Tibial nerve (tissue), 4 donors: ENCODE measurements around the gene APBA1. TPM values are rescaled to one million over a fixed set of nuclear protein-coding genes. Genes with fewer than 3 reads are reported as not detected.

Experiments
- DNase-seq, 2 donors: peaks; one replicate each; pipeline ENCODE4 v3.0.0-alpha.2; 2019; ENCODE audit warnings: low spot score in 2 of 2
- H3K27ac ChIP-seq, 4 donors: fragments of 200-600 bp; sonication (generic) in 3 of 4; one replicate each; pipeline ENCODE4 v1.5.1; 2017 to 2019; ENCODE audit warnings: mild to moderate bottlenecking in 1 of 4
- H3K27me3 ChIP-seq, 2 donors: fragments of 200-600 bp; sonication (generic) in 1 of 2; one replicate each; pipeline versions ENCODE4 v1.5.1 to v1.6.0; 2017 to 2019
- H3K36me3 ChIP-seq, 3 donors: fragments of 200-600 bp; sonication (generic); one replicate each; pipeline ENCODE4 v1.5.1; 2018 to 2019
- H3K4me1 ChIP-seq, 4 donors: fragments of 200-600 bp; sonication (generic) in 3 of 4; one replicate each; pipeline ENCODE4 v1.5.1; 2017 to 2019
- H3K4me3 ChIP-seq, 4 donors: fragments of 200-600 bp; sonication (generic) in 3 of 4; one replicate each; pipeline ENCODE4 v1.5.1; 2017 to 2019; ENCODE audit warnings: mild to moderate bottlenecking in 1 of 4, moderate library complexity in 1 of 4
- H3K9me3 ChIP-seq, 4 donors: fragments of 200-600 bp; sonication (generic) in 3 of 4; one replicate each; pipeline ENCODE4 v1.5.1; 2017 to 2019
- EP300 ChIP-seq, 2 donors: sonication (generic); formaldehyde crosslinking; IDR thresholded peaks; one replicate each; pipeline ENCODE4 v1.6.1; 2017; ENCODE audit warnings: antibody characterized with exemption in 2 of 2, mild to moderate bottlenecking in 1 of 2
- POLR2A ChIP-seq, 2 donors: fragments of 450-650 bp; IDR thresholded peaks; one replicate each; pipeline ENCODE4 v1.6.1; 2017; ENCODE audit warnings: antibody characterized with exemption in 2 of 2, mild to moderate bottlenecking in 2 of 2, moderate library complexity in 2 of 2
- WGBS, 2 donors: methylation state at CpG; one replicate each; pipeline ENCODE4 v1.1.5; 2018; 5-methylcytosine and 5-hydroxymethylcytosine counted together
- total RNA-seq, 4 donors: library from RNA; depleted of rRNA; stranded (reverse); fragments of >200 nt; gene quantifications; one replicate each; pipeline ENCODE4 v1.1.0, GENCODE V29; 2016
- TF ChIP-seq, protein P1 (sequence below), 5 experiments: fragments of 200-600 bp in 3 of 5; fragments of 450-650 bp in 2 of 5; sonication (generic) in 3 of 5; IDR thresholded peaks; one replicate each; pipeline ENCODE4 v1.5.1; 2016 to 2019; ENCODE audit warnings: antibody characterized with exemption in 5 of 5, mild to moderate bottlenecking in 3 of 5, moderate library complexity in 2 of 5

Gene APBA1
- total RNA-seq, 4 donors from 2014 or later, result 8.4 to 14.4 (median 9.8) TPM

DNA sequence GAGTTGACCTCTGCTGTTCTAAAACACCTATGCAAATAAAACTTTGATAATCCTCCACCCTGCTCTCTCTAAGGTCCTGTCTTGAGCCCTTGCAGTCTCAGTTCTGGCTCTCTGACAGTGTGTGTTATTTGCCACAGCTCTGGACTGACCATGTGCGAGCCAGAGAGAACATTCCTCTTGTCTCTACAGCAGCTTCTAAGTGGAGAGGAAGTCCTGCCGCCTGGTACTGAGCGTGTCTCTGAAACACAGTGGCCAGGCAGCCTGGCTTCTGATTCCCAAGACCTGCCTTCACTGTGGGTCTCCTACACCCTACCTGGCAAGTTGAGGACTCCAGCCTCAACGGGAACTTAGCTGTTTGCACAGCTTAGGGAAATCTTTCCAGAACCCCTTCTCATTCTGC is 285.5 kb downstream of the APBA1 start:
- peaks cover 0 to 5% (median 0%) of the 10 kb centered on the region in 4 donors for H3K4me1 ChIP-seq
- no peaks in the 10 kb centered on the region for H3K9me3 ChIP-seq
- 87 to 92% methylated on average over 4 of the region's 4 CpGs for WGBS, 2 donors
- DNase-seq, result no peak
- no peaks in the 10 kb centered on the region for H3K27me3 ChIP-seq
- no peak overlapping the region for H3K4me3 ChIP-seq
- no peak overlapping the region for H3K27ac ChIP-seq
- TF ChIP-seq, protein P1, sequence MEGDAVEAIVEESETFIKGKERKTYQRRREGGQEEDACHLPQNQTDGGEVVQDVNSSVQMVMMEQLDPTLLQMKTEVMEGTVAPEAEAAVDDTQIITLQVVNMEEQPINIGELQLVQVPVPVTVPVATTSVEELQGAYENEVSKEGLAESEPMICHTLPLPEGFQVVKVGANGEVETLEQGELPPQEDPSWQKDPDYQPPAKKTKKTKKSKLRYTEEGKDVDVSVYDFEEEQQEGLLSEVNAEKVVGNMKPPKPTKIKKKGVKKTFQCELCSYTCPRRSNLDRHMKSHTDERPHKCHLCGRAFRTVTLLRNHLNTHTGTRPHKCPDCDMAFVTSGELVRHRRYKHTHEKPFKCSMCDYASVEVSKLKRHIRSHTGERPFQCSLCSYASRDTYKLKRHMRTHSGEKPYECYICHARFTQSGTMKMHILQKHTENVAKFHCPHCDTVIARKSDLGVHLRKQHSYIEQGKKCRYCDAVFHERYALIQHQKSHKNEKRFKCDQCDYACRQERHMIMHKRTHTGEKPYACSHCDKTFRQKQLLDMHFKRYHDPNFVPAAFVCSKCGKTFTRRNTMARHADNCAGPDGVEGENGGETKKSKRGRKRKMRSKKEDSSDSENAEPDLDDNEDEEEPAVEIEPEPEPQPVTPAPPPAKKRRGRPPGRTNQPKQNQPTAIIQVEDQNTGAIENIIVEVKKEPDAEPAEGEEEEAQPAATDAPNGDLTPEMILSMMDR (IDR thresholded peaks at IDR 0.05), result no peak
- no peaks in the 10 kb centered on the region for H3K36me3 ChIP-seq

DNA sequence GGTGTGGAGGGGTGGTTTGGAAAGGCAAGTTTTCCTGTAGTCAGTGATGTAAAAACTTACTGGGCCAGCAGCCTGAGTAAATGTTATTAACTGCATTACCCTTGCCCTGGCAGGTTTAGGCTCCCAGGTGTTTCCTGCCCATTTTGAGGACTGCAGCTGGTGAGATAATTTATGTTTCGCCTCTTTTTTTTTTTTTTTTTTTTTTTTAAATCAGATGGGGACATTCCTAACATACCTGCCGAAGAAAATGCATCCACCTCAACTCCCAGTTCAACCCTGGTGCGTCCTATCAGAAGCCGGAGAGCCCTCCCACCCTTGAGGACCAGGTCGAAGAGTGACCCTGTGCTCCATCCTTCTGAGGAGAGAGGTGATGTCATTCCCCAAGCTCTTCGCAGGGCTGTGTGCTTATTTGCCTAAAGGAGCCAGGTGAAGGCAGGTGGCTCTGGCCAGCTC is 286.6 kb downstream of the APBA1 start:
- WGBS, 2 donors, result 61 to 69% methylated on average over 6 of the region's 6 CpGs
- TF ChIP-seq, protein P1 (IDR thresholded peaks at IDR 0.05), result no peak
- no peak overlapping the region for H3K27ac ChIP-seq
- no peak overlapping the region for H3K4me3 ChIP-seq
- no peaks in the 10 kb centered on the region for H3K36me3 ChIP-seq
- no peaks in the 10 kb centered on the region for H3K4me1 ChIP-seq
- no peaks in the 10 kb centered on the region for H3K9me3 ChIP-seq
- DNase-seq, result no peak
- H3K27me3 ChIP-seq, result no peaks in the 10 kb centered on the region

DNA sequence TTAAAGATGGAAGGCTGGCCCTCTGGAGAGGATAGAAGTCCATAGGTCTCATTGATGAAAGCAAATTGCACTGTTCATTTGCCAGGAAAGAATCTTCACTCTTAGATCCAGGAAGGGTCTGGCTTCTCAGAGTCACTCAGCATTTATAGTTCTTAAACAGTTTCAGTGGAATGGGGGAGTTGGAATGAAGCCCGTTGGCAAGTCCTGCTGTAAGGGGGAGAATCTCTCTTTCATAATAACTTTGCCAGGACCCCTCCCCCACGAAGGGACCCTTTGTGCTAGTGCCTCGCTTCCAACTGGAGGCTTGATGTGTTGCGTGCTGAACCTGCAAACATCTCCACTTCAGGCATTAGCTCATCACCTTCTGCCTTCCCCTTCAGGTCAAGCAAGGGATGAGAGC is 290.0 kb downstream of the APBA1 start:
- no peaks in the 10 kb centered on the region for H3K36me3 ChIP-seq
- peaks cover 0 to 2% (median 0%) of the 10 kb centered on the region in 4 donors for H3K4me1 ChIP-seq
- H3K9me3 ChIP-seq, result no peaks in the 10 kb centered on the region
- WGBS, 2 donors, result 34 to 52% methylated on average over 3 to 4 of the region's 4 CpGs
- TF ChIP-seq EP300 (IDR thresholded peaks at IDR 0.05) (no peak), POLR2A (IDR thresholded peaks at IDR 0.05) (no peak)
- TF ChIP-seq, protein P1 (IDR thresholded peaks at IDR 0.05), result no peak
- H3K27me3 ChIP-seq, result no peaks in the 10 kb centered on the region
- H3K27ac ChIP-seq, result no peak overlapping the region
- no peak for DNase-seq
- H3K4me3 ChIP-seq, result no peak overlapping the region

DNA sequence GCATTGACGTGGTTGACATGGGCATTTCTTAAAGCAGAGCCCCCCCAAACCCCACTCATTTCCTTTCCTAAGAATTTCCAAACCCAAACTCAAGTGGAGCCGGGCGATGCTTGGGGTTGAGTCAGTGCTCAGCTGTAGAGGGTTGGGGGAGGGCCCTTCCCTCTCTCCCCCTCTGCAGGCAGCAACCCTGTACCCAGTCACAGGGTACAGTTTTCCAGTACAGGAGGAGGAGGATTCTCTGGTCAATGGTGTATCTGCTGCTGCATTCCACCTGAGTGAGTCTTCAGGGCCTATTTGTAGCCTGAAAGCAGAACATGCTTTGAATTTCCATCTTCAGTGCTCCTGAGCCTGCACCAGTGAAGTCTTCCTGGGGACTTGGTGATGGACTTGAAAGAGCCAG is 291.4 kb downstream of the APBA1 start:
- no peak overlapping the region for H3K4me3 ChIP-seq
- no peaks in the 10 kb centered on the region for H3K36me3 ChIP-seq
- TF ChIP-seq, protein P1 (IDR thresholded peaks at IDR 0.05), result no peak
- no peak for TF ChIP-seq EP300 (IDR thresholded peaks at IDR 0.05)
- TF ChIP-seq POLR2A (IDR thresholded peaks at IDR 0.05), result no peak
- peaks cover 0 to 9% (median 0%) of the 10 kb centered on the region in 4 donors for H3K4me1 ChIP-seq
- DNase-seq, result no peak
- 98 to 100% methylated on average over 3 of the region's 3 CpGs for WGBS, 2 donors
- no peaks in the 10 kb centered on the region for H3K27me3 ChIP-seq
- H3K27ac ChIP-seq, result no peak overlapping the region
- no peaks in the 10 kb centered on the region for H3K9me3 ChIP-seq

DNA sequence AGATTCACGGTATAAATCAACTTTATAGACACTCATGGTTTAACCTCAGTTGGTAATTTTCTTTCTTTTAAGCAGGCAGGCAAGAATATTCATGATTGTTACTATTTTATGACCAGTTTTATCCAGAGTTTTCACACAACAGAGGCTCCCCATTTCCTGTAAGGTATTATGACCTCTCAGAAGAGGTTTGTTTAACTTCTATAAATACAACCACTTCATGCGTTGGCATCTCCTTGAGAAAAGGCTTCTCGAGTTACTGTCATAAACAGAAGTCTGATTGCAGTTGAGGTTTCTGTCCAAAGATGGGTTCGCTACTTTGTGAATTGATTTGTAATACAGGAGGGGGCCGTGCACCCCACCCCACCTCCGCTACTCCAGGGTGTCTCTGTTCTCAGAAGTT is 291.9 kb downstream of the APBA1 start:
- no peak overlapping the region for H3K27ac ChIP-seq
- no peaks in the 10 kb centered on the region for H3K27me3 ChIP-seq
- H3K4me3 ChIP-seq, result no peak overlapping the region
- DNase-seq, result no peak
- TF ChIP-seq, protein P1 (IDR thresholded peaks at IDR 0.05), result no peak
- TF ChIP-seq EP300 (IDR thresholded peaks at IDR 0.05) (no peak), POLR2A (IDR thresholded peaks at IDR 0.05) (no peak)
- no peaks in the 10 kb centered on the region for H3K9me3 ChIP-seq
- WGBS, 2 donors, result 90 to 93% methylated on average over 6 of the region's 6 CpGs
- H3K36me3 ChIP-seq, result no peaks in the 10 kb centered on the region
- H3K4me1 ChIP-seq, result peaks cover 0 to 9% (median 0%) of the 10 kb centered on the region in 4 donors
